SK-N-MC (cell line): Measurements from ENCODE around the gene RWDD4.

ENCODE experiments used
- DNase-seq: peaks from one replicate; pipeline ENCODE4 v3.0.0-alpha.2; 2011; ENCODE audit warnings: low read depth, low spot score
- H3K27ac ChIP-seq: fragments of 200-600 bp; sonication (generic); 2 replicates; pipeline ENCODE4 v1.5.1; 2016; ENCODE audit warnings: mixed run types
- H3K36me3 ChIP-seq: fragments of 200-600 bp; sonication (generic); 2 replicates; pipeline ENCODE4 v1.6.1; 2017; ENCODE audit warnings: antibody characterized with exemption, low read length, mixed read lengths; ENCODE audit not compliant: insufficient read depth
- H3K4me3 ChIP-seq: fragments of 200-600 bp; sonication (generic); 2 replicates; pipeline ENCODE4 v1.5.1; 2016
- H3K9ac ChIP-seq: fragments of 200-600 bp; sonication (generic); 2 replicates; pipeline ENCODE4 v1.8.0; 2017; ENCODE audit warnings: mixed run types, mixed read lengths; ENCODE audit not compliant: insufficient read length
- H3K9me3 ChIP-seq: fragments of 200-600 bp; sonication (generic); 2 replicates; pipeline ENCODE4 v1.6.1; 2017; ENCODE audit warnings: low read depth, mild to moderate bottlenecking, antibody characterized with exemption, low read length, moderate library complexity, mixed read lengths
- EZH2 ChIP-seq: fragments of 200-600 bp; sonication (generic); IDR thresholded peaks from one replicate; pipeline ENCODE4 v1.6.1; 2017; ENCODE audit warnings: antibody characterized with exemption
- FOXP2 ChIP-seq: optimal IDR thresholded peaks from 2 replicates; pipeline ENCODE3; 2011; ENCODE audit warnings: mild to moderate bottlenecking, moderate library complexity; ENCODE audit not compliant: insufficient read depth; ENCODE audit errors: extremely low read length, control extremely low read depth
- POLR2AphosphoS5 ChIP-seq: IDR thresholded peaks from 2 replicates; pipeline ENCODE4 v1.6.1; 2012; ENCODE audit warnings: mild to moderate bottlenecking, low read depth, low read length, borderline replicate concordance

RWDD4 gene

GRCh38 chr4:183645326-183645725, 13.7 kb downstream of the RWDD4 start:
- peaks cover 48% of the 10 kb centered on the region for H3K36me3 ChIP-seq
- no peak overlapping the region for H3K27ac ChIP-seq
- no peaks in the 10 kb centered on the region for H3K9me3 ChIP-seq
- TF ChIP-seq POLR2AphosphoS5 (no peak), FOXP2 (no peak)
- H3K4me3 ChIP-seq = no peak overlapping the region
- no peak for DNase-seq
- H3K9ac ChIP-seq = no peak overlapping the region

GRCh38 chr4:183639291-183639690, 19.7 kb downstream of the RWDD4 start:
- TF ChIP-seq POLR2AphosphoS5 = no peak
- no peak for TF ChIP-seq EZH2
- no peak for TF ChIP-seq FOXP2
- DNase-seq = no peak
- H3K36me3 ChIP-seq = peaks cover 6% of the 10 kb centered on the region
- no peaks in the 10 kb centered on the region for H3K9me3 ChIP-seq
- H3K9ac ChIP-seq = no peak overlapping the region
- H3K27ac ChIP-seq = 0 out of 2 replicates have a peak overlapping the region, but pooled peaks have one; percentile 4
- no peak overlapping the region for H3K4me3 ChIP-seq

GRCh38 chr4:183638436-183638835, 20.5 kb downstream of the RWDD4 start:
- Histone ChIP-seq H3K9me3 (no peaks in the 10 kb centered on the region), H3K4me3 (no peak overlapping the region), H3K36me3 (no peaks in the 10 kb centered on the region; the same call in 1 of the 2 replicates), H3K27ac (0 out of 2 replicates have a peak overlapping the region, but pooled peaks have one; percentile 56), H3K9ac (peak overlapping the region; percentile 45)
- DNase-seq = no peak
- no peak for TF ChIP-seq FOXP2
- TF ChIP-seq POLR2AphosphoS5 = no peak
- no peak for TF ChIP-seq EZH2

- Histone ChIP-seq H3K9ac (no peak overlapping the region), H3K27ac (no peak overlapping the region), H3K4me3 (no peak overlapping the region), H3K36me3 (no peaks in the 10 kb centered on the region), H3K9me3 (no peaks in the 10 kb centered on the region)
- DNase-seq = no peak
- TF ChIP-seq EZH2 = no peak
- no peak for TF ChIP-seq FOXP2
- TF ChIP-seq POLR2AphosphoS5 = no peak
These were observed 21.5 kb downstream of the RWDD4 start for GRCh38 chr4:183637461-183637860.

- no peak for TF ChIP-seq FOXP2
- no peak for TF ChIP-seq EZH2
- TF ChIP-seq POLR2AphosphoS5 = no peak
- no peak overlapping the region for H3K27ac ChIP-seq
- H3K9ac ChIP-seq = no peak overlapping the region
- no peaks in the 10 kb centered on the region for H3K9me3 ChIP-seq
- H3K4me3 ChIP-seq = no peak overlapping the region
- DNase-seq = no peak
- H3K36me3 ChIP-seq = no peaks in the 10 kb centered on the region
These were observed 22.1 kb downstream of the RWDD4 start for GRCh38 chr4:183636923-183637322.

- no peaks in the 10 kb centered on the region for H3K36me3 ChIP-seq
- H3K9me3 ChIP-seq = no peaks in the 10 kb centered on the region
- TF ChIP-seq FOXP2 = no peak
- TF ChIP-seq POLR2AphosphoS5 = no peak
- TF ChIP-seq EZH2 = no peak
- no peak overlapping the region for H3K9ac ChIP-seq
- no peak for DNase-seq
- no peak overlapping the region for H3K27ac ChIP-seq
- H3K4me3 ChIP-seq = no peak overlapping the region
These were observed 22.5 kb downstream of the RWDD4 start for GRCh38 chr4:183636503-183636902.

- no peak for DNase-seq
- Histone ChIP-seq H3K4me3 (no peak overlapping the region), H3K9ac (no peak overlapping the region), H3K9me3 (no peaks in the 10 kb centered on the region), H3K36me3 (no peaks in the 10 kb centered on the region), H3K27ac (no peak overlapping the region)
- no peak for TF ChIP-seq FOXP2
These were observed 23.2 kb downstream of the RWDD4 start for GRCh38 chr4:183635741-183636140.

- no peak overlapping the region for H3K27ac ChIP-seq
- TF ChIP-seq FOXP2 = no peak
- TF ChIP-seq EZH2 = no peak
- TF ChIP-seq POLR2AphosphoS5 = no peak
- H3K9ac ChIP-seq = no peak overlapping the region
- no peaks in the 10 kb centered on the region for H3K9me3 ChIP-seq
- H3K36me3 ChIP-seq = no peaks in the 10 kb centered on the region
- no peak for DNase-seq
- no peak overlapping the region for H3K4me3 ChIP-seq
These were observed 23.7 kb downstream of the RWDD4 start for GRCh38 chr4:183635321-183635720.
